K562 (cell line): ENCODE measurements around the gene R3HDM2. TPM values are rescaled to one million over a fixed set of nuclear protein-coding genes. Genes with fewer than 3 reads are reported as not detected.

Source experiments
- ATAC-seq: fragments of 200-7000 bp; cut with Tn5 transposase; 3 replicates; pipeline ENCODE4 v1.9.1; 2020; ENCODE audit warnings: moderate library complexity
- BruUV-seq: library from RNA; stranded (reverse); fragments of 400-500 nt; replicated peaks from 2 replicates; lab custom pipeline; 2021; lab: Mats Ljungman, UMichigan
- CTCF ChIA-PET: fragments of 300-600 bp; formaldehyde crosslinking; extraction: SDS; loops from one replicate; lab custom pipeline; 2021; ENCODE audit warnings: low intra/inter-chr PET ratio; lab: Yijun Ruan, JAX
- POLR2A ChIA-PET: fragments of 300-600, 350-650 bp; sonication (Branson Sonifier 250); formaldehyde crosslinking; extraction: SDS; loops from one replicate; lab custom pipeline; 2021; ENCODE audit warnings: antibody characterized with exemption, inconsistent platforms; lab: Yijun Ruan, JAX
- DNase-seq, 4 experiments: peaks; one replicate each; pipeline versions ENCODE4 v3.0.0 to v3.0.0-alpha.2; 2011 to 2018; ENCODE audit warnings: low spot score in 3 of 4, mixed read lengths in 3 of 4; ENCODE audit errors: extremely low read depth in 1 of 4
- FAIRE-seq: peaks from 2 replicates; lab custom pipeline; 2011; peaks lifted over from hg19 to GRCh38; lab: Jason Lieb, UNC
- H2AFZ ChIP-seq: 2 replicates; pipeline ENCODE4 v1.6.0; 2011; ENCODE audit warnings: low read depth, low read length, control low read depth, inconsistent platforms
- H3K27ac ChIP-seq: fragments of 200-600 bp; 3 replicates; pipeline ENCODE4 v1.8.0; 2011; ENCODE audit warnings: low read depth, mild to moderate bottlenecking, control low read depth, inconsistent platforms, low read length, moderate library complexity, mixed read lengths; ENCODE audit errors: extremely low read depth
- H3K27me3 ChIP-seq, 2 experiments: fragments of 300-600 bp in 1 of 2; 2 replicates in 1 of 2; 3 replicates in 1 of 2; pipeline versions ENCODE4 v1.6.0 to v1.8.0; 2011; ENCODE audit warnings: inconsistent platforms in 2 of 2, low read length in 2 of 2, mild to moderate bottlenecking in 1 of 2, mixed read lengths in 1 of 2, moderate library complexity in 1 of 2; ENCODE audit not compliant: control insufficient read depth in 2 of 2, insufficient read depth in 2 of 2
- H3K36me3 ChIP-seq: fragments of 300-600 bp; 3 replicates; pipeline ENCODE4 v1.8.0; 2011; ENCODE audit warnings: mild to moderate bottlenecking, low read length, inconsistent platforms; ENCODE audit not compliant: control insufficient read depth, insufficient read depth
- H3K4me1 ChIP-seq, 2 experiments: fragments of 200-600 bp in 1 of 2; replicated peaks in 1 of 2; 2 replicates in 1 of 2; 3 replicates in 1 of 2; pipeline versions ENCODE4 v1.5.1 to v1.8.0; 2011; ENCODE audit warnings: inconsistent platforms in 2 of 2, low read length in 2 of 2, mild to moderate bottlenecking in 1 of 2, mixed read lengths in 1 of 2, moderate library complexity in 1 of 2; ENCODE audit not compliant: control insufficient read depth in 2 of 2, insufficient read depth in 2 of 2
- H3K4me2 ChIP-seq: 2 replicates; pipeline ENCODE4 v1.6.1; 2011; ENCODE audit warnings: low read length, control low read depth, inconsistent platforms, mixed read lengths; ENCODE audit not compliant: insufficient read depth
- H3K4me3 ChIP-seq: fragments of 200-600 bp; sonication (generic), shearing (Covaris generic); 2 replicates; pipeline ENCODE4 v1.5.1; 2016; ENCODE audit warnings: control low read depth, inconsistent platforms
- H3K79me2 ChIP-seq: fragments of 200-600 bp; 3 replicates; pipeline ENCODE4 v1.8.0; 2011; ENCODE audit warnings: low read length, inconsistent platforms; ENCODE audit not compliant: control insufficient read depth, insufficient read depth
- H3K9ac ChIP-seq, 2 experiments: 2 replicates each; pipeline versions ENCODE4 v1.6.0 to v1.6.1; 2011; ENCODE audit warnings: low read depth in 2 of 2, low read length in 2 of 2, control low read depth in 1 of 2, inconsistent platforms in 1 of 2, mild to moderate bottlenecking in 1 of 2, mixed read lengths in 1 of 2; ENCODE audit not compliant: insufficient read depth in 1 of 2
- H3K9me1 ChIP-seq: one replicate; pipeline ENCODE4 v1.6.0; 2011; ENCODE audit warnings: inconsistent platforms, mild to moderate bottlenecking, low read length, moderate library complexity; ENCODE audit not compliant: control insufficient read depth, insufficient read depth
- H3K9me3 ChIP-seq: replicated peaks from 2 replicates; pipeline ENCODE4 v1.5.1; 2011; ENCODE audit warnings: low read depth, low read length, inconsistent platforms; ENCODE audit not compliant: control insufficient read depth, insufficient read depth
- H4K20me1 ChIP-seq: replicated peaks from 2 replicates; pipeline ENCODE4 v1.6.1; 2011; ENCODE audit warnings: low read length, inconsistent platforms, mixed read lengths; ENCODE audit not compliant: control insufficient read depth, insufficient read depth
- CC2D1A ChIP-seq: fragments of 450-650 bp; IDR thresholded peaks from 2 replicates; pipeline ENCODE4 v1.6.1; 2017; ENCODE audit warnings: mild to moderate bottlenecking
- PRDM10 ChIP-seq: fragments of 450-650 bp; IDR thresholded peaks from 2 replicates; pipeline ENCODE4 v1.6.1; 2018; ENCODE audit not compliant: partially characterized antibody
- SAFB2 ChIP-seq: fragments of 200-400 bp; formaldehyde crosslinking; IDR thresholded peaks from 2 replicates; pipeline ENCODE4 v1.6.1; 2018; ENCODE audit warnings: borderline replicate concordance, low read length, low read depth, moderate library complexity; ENCODE audit not compliant: severe bottlenecking
- SMAD3 ChIP-seq: fragments of 450-650 bp; formaldehyde crosslinking; conservative IDR thresholded peaks from 2 replicates; pipeline ENCODE4 v1.4.0; 2020; ENCODE audit warnings: mild to moderate bottlenecking
- ZBTB33 ChIP-seq: sonication (generic); formaldehyde crosslinking; IDR thresholded peaks from 2 replicates; pipeline ENCODE4 v1.8.1; 2023; ENCODE audit warnings: mild to moderate bottlenecking, missing genetic modification reagents
- ZC3H4 ChIP-seq: sonication (generic); formaldehyde crosslinking; IDR thresholded peaks from 2 replicates; pipeline ENCODE4 v1.9.0; 2021; ENCODE audit warnings: missing genetic modification reagents, borderline replicate concordance
- ZFX ChIP-seq: sonication (generic); formaldehyde crosslinking; IDR thresholded peaks from 2 replicates; pipeline ENCODE4 v1.8.0; 2022; ENCODE audit warnings: mild to moderate bottlenecking, missing genetic modification reagents, moderate library complexity
- ZNF143 ChIP-seq: sonication (generic); formaldehyde crosslinking; IDR thresholded peaks from 2 replicates; pipeline ENCODE4 v1.9.0; 2022; ENCODE audit warnings: mild to moderate bottlenecking, missing genetic modification reagents
- WGBS: fragments of 100-300 bp; shearing (Covaris generic); methylation state at CpG from one replicate; pipeline ENCODE4 v1.1.6; 2016; ENCODE audit warnings: low coverage, mixed read lengths; ENCODE audit not compliant: insufficient coverage; ENCODE audit errors: missing lambda C conversion rate; 5-methylcytosine and 5-hydroxymethylcytosine counted together
- in situ Hi-C: fragments of 300-500 bp; cut with MboI; formaldehyde crosslinking; loops from 4 replicates; pipeline ENCODE4 v1.15.0; 2018; ENCODE audit warnings: inconsistent platforms, mixed read lengths
- intact Hi-C: fragments of 100-400 bp; cut with micrococcal nuclease; formaldehyde crosslinking; loops from 2 replicates; pipeline ENCODE4 v1.14.2; 2022
- polyA plus RNA-seq, 8 experiments: library from polyadenylated mRNA; depleted of rRNA in 4 of 8; stranded (reverse) in 5 of 8; unstranded in 3 of 8; fragments of >200 nt; fragmentation: Nextera tagmentation in 2 of 8; fragmentation: Illumina TruSeq in 1 of 8; extraction: Ambion mirVana in 2 of 8; extraction: Trizol in 1 of 8; gene quantifications; 2 replicates each; pipeline versions ENCODE4 v1.2.1 to v1.2.3, GENCODE V29; 2011 to 2014; ENCODE audit warnings: inconsistent platforms in 1 of 8, missing spikeins in 1 of 8
- total RNA-seq, 7 experiments: library from RNA; depleted of rRNA in 6 of 7; stranded (reverse); fragments of >200 nt in 6 of 7; fragmentation: Illumina TruSeq in 2 of 7; extraction: Trizol in 2 of 7; gene quantifications; 2 replicates each; pipeline versions ENCODE4 v1.2.1 to v1.2.3, GENCODE V29; 2011 to 2021; ENCODE audit warnings: low replicate concordance in 1 of 7

Gene R3HDM2
- total and polyA plus RNA-seq, 9 of the 15 experiments (the other 6 are each of a cell fraction or from before 2014, with no cell fraction given): 3.3 to 18.8 (median 9.0) TPM

GRCh38 chr12:57435293-57435692 lies 4.5 kb upstream of the R3HDM2 start:
- DNase-seq: peak in 1 of 4 experiments; percentile 23
- ChIA-PET POLR2A (interaction anchor here (0.6 to 1.3 kb wide), 6 partner anchors 11 to 506 kb away, joined by 3 to 8 read pairs (median 3); partner anchors contain the start of gene ATP23), CTCF (interaction anchor here (0.6 kb wide), 1 partner anchor 132 kb away, joined by 3 read pairs; no protein-coding TSS in a partner anchor)
- H3K4me1 ChIP-seq: peaks cover 9 to 13% of the 10 kb centered on the region in 2 experiments; a peak in 4 of 5 replicates
- no peak for FAIRE-seq
- H3K9me1 ChIP-seq: no peaks in the 10 kb centered on the region
- H3K4me2 ChIP-seq: no peak overlapping the region
- in situ Hi-C loops (no loop called here), intact Hi-C loops (no loop called here)
- peak overlapping the region in 1 of 2 experiments; percentile 63; a peak in 2 of 4 replicates for H3K9ac ChIP-seq
- no peak overlapping the region for H3K27ac ChIP-seq
- H3K9me3 ChIP-seq: no peaks in the 10 kb centered on the region
- no TSS peak for BruUV-seq
- peak; percentile 9; the same call in 1 of the 3 replicates for ATAC-seq
- WGBS: 64% methylated on average over 3 of the region's 4 CpGs
- H3K4me3 ChIP-seq: no peak overlapping the region
- peak overlapping the region; percentile 70 for H2AFZ ChIP-seq
- no peaks in the 10 kb centered on the region for H3K36me3 ChIP-seq
- no peaks in the 10 kb centered on the region for H4K20me1 ChIP-seq
- H3K27me3 ChIP-seq: no peaks in the 10 kb centered on the region
- TF ChIP-seq ZFX (CRISPR knock-in tag) (peak; percentile 36), ZBTB33 (CRISPR knock-in tag) (no peak), CC2D1A (no peak), ZNF143 (CRISPR knock-in tag) (0 out of 2 replicates have a peak, but pooled peaks have one; percentile 42), ZC3H4 (CRISPR knock-in tag) (no peak), SAFB2 (no peak), PRDM10 (no peak), SMAD3 (CRISPR knock-in tag) (no peak)
- TF ChIP-seq, all 486 proteins: peak for 2
- peaks cover 9% of the 10 kb centered on the region; the same call in 1 of the 3 replicates for H3K79me2 ChIP-seq
